Lung (tissue), 12 donors: ENCODE results near the gene XIRP2. TPM values are rescaled to one million over a fixed set of nuclear protein-coding genes. Genes with fewer than 3 reads are reported as not detected.

Experiments used
- ATAC-seq: fragments of 200-7000 bp; cut with Tn5 transposase; one replicate; pipeline ENCODE4 v1.9.1; 2020; ENCODE audit warnings: moderate number of reproducible peaks; ENCODE audit not compliant: insufficient read depth, low FRiP score
- DNase-seq, 3 donors: peaks; one replicate each; pipeline ENCODE4 v3.0.0-alpha.2; 2013 to 2017
- H3K27ac ChIP-seq, 2 donors: one replicate each; pipeline ENCODE4 v1.5.1; 2013; ENCODE audit warnings: mild to moderate bottlenecking in 2 of 2, moderate library complexity in 2 of 2, control low read depth in 1 of 2, inconsistent platforms in 1 of 2, low read depth in 1 of 2, low read length in 1 of 2
- H3K27me3 ChIP-seq, 3 donors: one replicate each; pipeline ENCODE4 v1.5.1; 2013; ENCODE audit warnings: low read length in 2 of 3; ENCODE audit not compliant: control insufficient read depth in 3 of 3, insufficient read depth in 3 of 3
- H3K36me3 ChIP-seq, 4 donors: one replicate each; pipeline ENCODE4 v1.5.1; 2013; ENCODE audit warnings: low read length in 4 of 4, mild to moderate bottlenecking in 1 of 4, moderate library complexity in 1 of 4; ENCODE audit not compliant: control insufficient read depth in 4 of 4, insufficient read depth in 4 of 4
- H3K4me1 ChIP-seq, 5 donors: one replicate each; pipeline ENCODE4 v1.5.1; 2013; ENCODE audit warnings: low read length in 5 of 5, mild to moderate bottlenecking in 2 of 5, moderate library complexity in 1 of 5; ENCODE audit not compliant: control insufficient read depth in 5 of 5, insufficient read depth in 5 of 5
- H3K4me3 ChIP-seq: one replicate; pipeline ENCODE4 v1.5.1; 2013; ENCODE audit warnings: mild to moderate bottlenecking, control low read depth, moderate library complexity
- H3K9ac ChIP-seq, 2 donors: one replicate each; pipeline ENCODE4 v1.5.1; 2013; ENCODE audit warnings: low read length in 2 of 2, control low read depth in 1 of 2; ENCODE audit not compliant: insufficient read depth in 1 of 2
- H3K9me3 ChIP-seq, 4 donors: one replicate each; pipeline ENCODE4 v1.5.1; 2013; ENCODE audit warnings: low read length in 3 of 4, mild to moderate bottlenecking in 1 of 4, moderate library complexity in 1 of 4; ENCODE audit not compliant: control insufficient read depth in 4 of 4, insufficient read depth in 3 of 4
- WGBS, 2 donors: extraction: QIAGEN DNeasy Blood & Tissue Kit; methylation state at CpG; one replicate each; pipeline ENCODE4 v1.1.7; 2013; 5-methylcytosine and 5-hydroxymethylcytosine counted together
- polyA plus RNA-seq, 2 donors: library from polyadenylated mRNA; stranded (reverse); fragments of 200-250 nt; gene quantifications; one replicate each; pipeline ENCODE4 v1.2.1, GENCODE V29; 2013
- total RNA-seq, 2 donors: library from RNA; depleted of rRNA in 1 of 2; stranded (reverse); fragments of >200 nt in 1 of 2; gene quantifications; one replicate each; pipeline ENCODE4 v1.2.1, GENCODE V29; 2014 to 2021
- TF ChIP-seq, protein P1 (sequence below): IDR thresholded peaks from 2 replicates; pipeline ENCODE4 v1.5.1; 2012; ENCODE audit warnings: mild to moderate bottlenecking; ENCODE audit errors: control extremely low read depth, extremely low read depth
- donor health status: control.
- donor health status: control.
- donor health status: Bipolar disorder and iron deficiency.
- donor health status: healthy.
- donor health status: DM: yes; HTN: yes; CAD: no.

XIRP2 gene
- total and polyA plus RNA-seq, 4 donors: 0.11 to 0.46 (median 0.14) TPM; not detected in 1

- H3K9ac ChIP-seq: no peak overlapping the region
- H3K27me3 ChIP-seq: no peaks in the 10 kb centered on the region
- no peaks in the 10 kb centered on the region for H3K9me3 ChIP-seq
- TF ChIP-seq, protein P1, sequence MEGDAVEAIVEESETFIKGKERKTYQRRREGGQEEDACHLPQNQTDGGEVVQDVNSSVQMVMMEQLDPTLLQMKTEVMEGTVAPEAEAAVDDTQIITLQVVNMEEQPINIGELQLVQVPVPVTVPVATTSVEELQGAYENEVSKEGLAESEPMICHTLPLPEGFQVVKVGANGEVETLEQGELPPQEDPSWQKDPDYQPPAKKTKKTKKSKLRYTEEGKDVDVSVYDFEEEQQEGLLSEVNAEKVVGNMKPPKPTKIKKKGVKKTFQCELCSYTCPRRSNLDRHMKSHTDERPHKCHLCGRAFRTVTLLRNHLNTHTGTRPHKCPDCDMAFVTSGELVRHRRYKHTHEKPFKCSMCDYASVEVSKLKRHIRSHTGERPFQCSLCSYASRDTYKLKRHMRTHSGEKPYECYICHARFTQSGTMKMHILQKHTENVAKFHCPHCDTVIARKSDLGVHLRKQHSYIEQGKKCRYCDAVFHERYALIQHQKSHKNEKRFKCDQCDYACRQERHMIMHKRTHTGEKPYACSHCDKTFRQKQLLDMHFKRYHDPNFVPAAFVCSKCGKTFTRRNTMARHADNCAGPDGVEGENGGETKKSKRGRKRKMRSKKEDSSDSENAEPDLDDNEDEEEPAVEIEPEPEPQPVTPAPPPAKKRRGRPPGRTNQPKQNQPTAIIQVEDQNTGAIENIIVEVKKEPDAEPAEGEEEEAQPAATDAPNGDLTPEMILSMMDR: no peak
- no peak for ATAC-seq
- 72 to 81% methylated on average over 3 of the region's 3 CpGs for WGBS, 2 donors
- H3K4me3 ChIP-seq: no peak overlapping the region
- H3K36me3 ChIP-seq: no peaks in the 10 kb centered on the region
- peak in 1 of 3 donors; percentile 14 for DNase-seq
- H3K4me1 ChIP-seq: no peaks in the 10 kb centered on the region
- no peak overlapping the region for H3K27ac ChIP-seq
These were observed 161.4 kb downstream of the XIRP2 start for GRCh38 chr2:167049659-167050058.

GRCh38 chr2:167052825-167053224 lies 164.5 kb downstream of the XIRP2 start:
- no peaks in the 10 kb centered on the region for H3K27me3 ChIP-seq
- no peak overlapping the region for H3K4me3 ChIP-seq
- H3K9ac ChIP-seq: no peak overlapping the region
- H3K9me3 ChIP-seq: no peaks in the 10 kb centered on the region
- peak; percentile 14 to 47 (median 42) for DNase-seq
- no peaks in the 10 kb centered on the region for H3K4me1 ChIP-seq
- WGBS, 2 donors: 80 to 93% methylated on average over 1 of the region's 1 CpG
- TF ChIP-seq, protein P1: no peak
- H3K27ac ChIP-seq: no peak overlapping the region
- H3K36me3 ChIP-seq: no peaks in the 10 kb centered on the region
- no peak for ATAC-seq

GRCh38 chr2:167054881-167055280 lies 166.6 kb downstream of the XIRP2 start:
- Histone ChIP-seq H3K4me3 (no peak overlapping the region), H3K9me3 (no peaks in the 10 kb centered on the region), H3K27ac (no peak overlapping the region), H3K9ac (no peak overlapping the region), H3K4me1 (no peaks in the 10 kb centered on the region), H3K27me3 (no peaks in the 10 kb centered on the region), H3K36me3 (no peaks in the 10 kb centered on the region)
- DNase-seq (no peak), ATAC-seq (no peak)
- 93 to 94% methylated on average over 3 of the region's 3 CpGs for whole genome bisulfite sequencing, 2 donors
- TF ChIP-seq, protein P1: no peak

GRCh38 chr2:167057446-167057845 lies 169.2 kb downstream of the XIRP2 start:
- Histone ChIP-seq H3K9me3 (no peaks in the 10 kb centered on the region), H3K27ac (no peak overlapping the region), H3K36me3 (no peaks in the 10 kb centered on the region), H3K27me3 (no peaks in the 10 kb centered on the region), H3K4me1 (no peaks in the 10 kb centered on the region), H3K9ac (no peak overlapping the region), H3K4me3 (no peak overlapping the region)
- DNase-seq: no peak
- TF ChIP-seq, protein P1: no peak
- WGBS, 2 donors: 80 to 87% methylated on average over 4 of the region's 4 CpGs
- no peak for ATAC-seq
